GM10248 (cell line): Measurements from ENCODE around the gene ATXN7L2.

ENCODE experiments used
- CTCF ChIA-PET: fragments of 300-600 bp; sonication (Branson Sonifier 250); formaldehyde crosslinking; extraction: SDS; loops from one replicate; lab custom pipeline; 2021; ENCODE audit warnings: antibody characterized with exemption; lab: Yijun Ruan, JAX
- POLR2A ChIA-PET: fragments of 350-650 bp; sonication (Branson Sonifier 250); formaldehyde crosslinking; extraction: SDS; loops from one replicate; lab custom pipeline; 2020; ENCODE audit warnings: antibody characterized with exemption; lab: Yijun Ruan, JAX
- DNase-seq: peaks from one replicate; pipeline ENCODE4 v3.0.0; 2012; ENCODE audit errors: extremely low spot score
- TF ChIP-seq, protein P1 (sequence below): IDR thresholded peaks from 2 replicates; pipeline ENCODE4 v1.5.1; 2012; ENCODE audit warnings: mild to moderate bottlenecking, low read depth; ENCODE audit errors: extremely low read depth, missing control alignments, control extremely low read depth

Gene ATXN7L2

DNA sequence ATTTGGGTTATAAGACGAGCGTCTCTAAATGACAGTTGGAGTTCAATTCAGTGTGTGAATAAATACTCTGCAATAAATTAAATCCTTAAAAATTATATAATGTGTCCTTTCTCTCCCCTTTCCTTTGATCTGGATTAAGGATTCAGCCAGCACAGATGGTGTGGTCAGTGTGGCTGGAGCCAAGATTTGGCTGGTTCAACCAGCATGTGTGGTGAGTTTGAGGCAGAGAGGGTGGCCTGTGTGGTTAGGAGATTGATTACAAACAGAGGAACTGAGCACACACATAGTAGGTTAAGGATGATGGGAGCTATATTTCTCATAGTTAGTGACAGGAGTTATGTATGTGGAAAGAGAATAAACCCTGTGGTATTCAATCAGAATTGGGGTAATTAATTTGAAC, 40.0 kb downstream of the ATXN7L2 start:
- TF ChIP-seq, protein P1, sequence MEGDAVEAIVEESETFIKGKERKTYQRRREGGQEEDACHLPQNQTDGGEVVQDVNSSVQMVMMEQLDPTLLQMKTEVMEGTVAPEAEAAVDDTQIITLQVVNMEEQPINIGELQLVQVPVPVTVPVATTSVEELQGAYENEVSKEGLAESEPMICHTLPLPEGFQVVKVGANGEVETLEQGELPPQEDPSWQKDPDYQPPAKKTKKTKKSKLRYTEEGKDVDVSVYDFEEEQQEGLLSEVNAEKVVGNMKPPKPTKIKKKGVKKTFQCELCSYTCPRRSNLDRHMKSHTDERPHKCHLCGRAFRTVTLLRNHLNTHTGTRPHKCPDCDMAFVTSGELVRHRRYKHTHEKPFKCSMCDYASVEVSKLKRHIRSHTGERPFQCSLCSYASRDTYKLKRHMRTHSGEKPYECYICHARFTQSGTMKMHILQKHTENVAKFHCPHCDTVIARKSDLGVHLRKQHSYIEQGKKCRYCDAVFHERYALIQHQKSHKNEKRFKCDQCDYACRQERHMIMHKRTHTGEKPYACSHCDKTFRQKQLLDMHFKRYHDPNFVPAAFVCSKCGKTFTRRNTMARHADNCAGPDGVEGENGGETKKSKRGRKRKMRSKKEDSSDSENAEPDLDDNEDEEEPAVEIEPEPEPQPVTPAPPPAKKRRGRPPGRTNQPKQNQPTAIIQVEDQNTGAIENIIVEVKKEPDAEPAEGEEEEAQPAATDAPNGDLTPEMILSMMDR = no peak
- POLR2A ChIA-PET = no interaction called here
- no peak for DNase-seq
- CTCF ChIA-PET = interaction anchor here (1.0 to 26.3 kb wide), 3 partner anchors 9 to 115 kb away, joined by 3 to 1898 read pairs (median 38); partner anchors contain the start of genes AMIGO1, ATXN7L2 and CYB561D1

DNA sequence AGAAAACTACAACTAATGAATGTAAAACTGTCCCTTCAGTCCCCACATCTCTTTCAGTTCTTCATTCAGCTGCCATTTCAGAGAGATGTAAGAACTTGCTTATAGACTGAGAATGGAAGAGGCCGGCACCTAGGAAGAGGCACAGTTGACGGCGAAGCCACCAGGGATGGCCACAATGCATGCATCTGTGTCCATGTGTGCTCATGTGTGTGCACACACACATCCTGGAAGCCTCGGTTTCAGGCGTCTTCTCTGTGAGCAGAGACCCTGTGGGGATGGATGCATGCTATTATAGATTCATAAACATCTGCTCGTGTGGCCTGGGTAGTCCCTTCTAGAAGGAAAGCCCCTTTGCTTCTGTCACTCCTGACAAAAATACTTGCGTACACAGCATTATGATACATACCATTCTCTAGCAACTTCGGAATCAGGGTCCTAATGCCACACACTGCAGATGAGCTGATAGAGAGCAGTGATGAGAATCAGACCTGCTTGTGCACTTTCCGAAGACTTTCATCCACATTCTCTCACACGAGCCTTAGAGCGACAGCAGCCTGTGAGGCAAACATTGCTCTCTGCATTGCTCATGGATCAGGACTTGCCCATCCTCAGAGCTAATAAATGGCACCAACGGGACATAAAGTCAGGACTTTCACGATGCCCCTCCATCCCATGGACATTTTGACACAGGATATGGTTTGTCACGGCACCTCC, 43.5 kb downstream of the ATXN7L2 start:
- POLR2A ChIA-PET = interaction anchor here (0.6 kb wide), 1 partner anchor 58 kb away, joined by 5 read pairs; no protein-coding TSS in a partner anchor
- peak; percentile 60 for DNase-seq
- TF ChIP-seq, protein P1 = no peak
- CTCF ChIA-PET = interaction anchor here (0.8 to 26.3 kb wide), 6 partner anchors 8 to 249 kb away, joined by 3 to 1898 read pairs (median 54); partner anchors contain the start of genes AMIGO1, ATXN7L2, CYB561D1 and GPR61

DNA sequence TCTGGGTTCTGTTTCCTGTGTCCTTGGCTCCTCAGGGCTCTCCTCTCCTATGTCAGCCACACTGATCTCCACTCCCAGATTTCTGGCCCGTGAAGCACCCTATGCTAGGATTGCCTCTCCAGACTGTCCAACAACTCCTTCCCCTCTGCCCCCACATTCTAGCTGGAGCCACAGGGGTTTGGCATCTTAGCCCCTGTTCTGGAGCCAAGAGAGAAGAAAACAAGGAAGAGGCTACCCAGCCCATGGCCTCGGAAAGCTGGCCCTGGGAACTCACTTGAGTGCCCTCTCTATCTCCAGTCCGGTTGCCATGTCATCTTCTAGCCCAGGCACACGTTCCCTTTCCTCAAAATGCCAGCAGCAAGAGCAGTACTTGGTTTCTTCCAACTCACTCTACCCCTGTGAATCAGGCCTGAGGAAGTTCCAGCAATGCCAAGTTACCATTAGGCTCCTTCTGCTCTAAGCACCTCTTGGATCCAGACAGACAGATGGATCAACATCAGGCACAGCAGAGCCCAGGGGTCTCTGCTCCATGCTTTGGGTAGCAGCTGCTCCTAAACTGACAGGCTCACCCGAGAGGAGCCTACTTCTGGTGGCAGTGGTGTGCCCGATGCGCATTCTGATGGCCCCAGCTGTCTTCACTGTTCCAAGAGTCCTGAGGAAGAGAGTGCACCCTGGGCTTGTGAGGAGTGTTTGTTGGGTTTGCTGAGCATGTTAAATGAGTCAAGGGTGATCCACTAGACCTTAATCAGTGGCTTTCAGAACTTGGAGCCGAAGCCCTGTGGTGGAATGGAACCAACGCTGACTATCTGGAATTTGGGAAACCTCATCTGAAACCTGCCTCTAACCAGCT, 44.4 kb downstream of the ATXN7L2 start:
- TF ChIP-seq, protein P1 = no peak

DNA sequence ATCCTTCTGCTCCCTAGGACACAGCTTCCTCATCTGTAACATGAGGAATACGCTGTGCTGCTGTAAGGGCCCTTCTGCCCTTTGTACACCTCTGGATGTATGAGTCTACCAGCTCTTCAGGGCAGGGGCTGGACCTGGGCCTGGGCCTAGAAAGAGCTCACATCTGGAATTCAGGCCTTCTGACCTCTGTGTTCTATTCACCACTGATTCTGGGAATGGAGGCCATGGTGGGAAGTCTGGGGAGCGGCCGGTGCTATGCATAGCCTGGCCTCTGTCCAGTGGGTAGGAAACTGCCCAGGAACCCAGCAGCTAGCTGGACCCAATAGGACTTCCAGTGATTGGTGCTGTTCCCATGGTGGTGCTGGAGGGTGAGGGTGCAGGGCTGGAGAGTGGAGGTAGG, 45.0 kb downstream of the ATXN7L2 start:
- DNase-seq = no peak
- ChIA-PET CTCF (interaction anchor here (0.9 to 26.3 kb wide), 7 partner anchors 14 to 416 kb away, joined by 3 to 1898 read pairs (median 9); partner anchors contain the start of genes AMIGO1, ATXN7L2, CYB561D1 and GPR61), POLR2A (interaction anchor here (0.5 kb wide), 1 partner anchor 30 kb away, joined by 3 read pairs; no protein-coding TSS in a partner anchor)
- TF ChIP-seq, protein P1 = no peak

More for the DNA sequence above, 44.4 kb downstream of the ATXN7L2 start:
- CTCF ChIA-PET = interaction anchor here (0.9 to 26.3 kb wide), 8 partner anchors 8 to 415 kb away, joined by 3 to 1898 read pairs (median 6); partner anchors contain the start of genes AMIGO1, ATXN7L2, CYB561D1 and GPR61
- no peak for DNase-seq
- POLR2A ChIA-PET = interaction anchor here (0.5 kb wide), 1 partner anchor 29 kb away, joined by 3 read pairs; no protein-coding TSS in a partner anchor

DNA sequence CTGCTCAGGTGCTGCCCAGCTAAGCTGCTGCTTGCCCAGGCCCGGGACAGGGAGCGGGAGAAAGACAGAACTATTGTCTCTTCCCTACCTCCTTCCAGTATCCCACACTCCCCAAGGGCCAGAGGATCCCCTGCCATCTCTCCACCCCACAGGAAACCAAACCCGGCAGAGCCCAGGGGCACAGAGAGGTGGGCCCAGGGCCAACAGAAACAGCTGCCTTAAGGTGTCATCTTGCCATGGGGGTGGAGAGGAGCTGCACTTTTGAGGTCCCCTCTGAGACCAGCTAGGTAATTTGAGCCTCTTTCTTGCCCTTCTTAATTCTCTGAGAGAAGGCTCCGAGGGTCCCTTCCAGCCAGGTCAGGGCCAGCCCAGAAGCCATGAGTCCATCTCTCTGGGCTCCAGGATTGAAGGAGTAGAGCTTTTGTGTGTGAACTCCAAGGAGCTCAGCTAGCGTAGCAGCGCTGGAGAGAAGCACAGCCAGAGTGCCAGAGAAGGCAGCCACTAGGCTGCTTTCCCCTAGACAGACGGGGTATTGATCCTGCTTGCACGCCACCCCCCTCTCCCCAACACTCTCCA, 46.3 kb downstream of the ATXN7L2 start:
- CTCF ChIA-PET = interaction anchor here (0.8 to 26.3 kb wide), 9 partner anchors 12 to 331 kb away, joined by 3 to 1898 read pairs (median 9); partner anchors contain the start of genes AMIGO1, ATXN7L2, CYB561D1 and GPR61
- POLR2A ChIA-PET = no interaction called here
- DNase-seq = no peak
- TF ChIP-seq, protein P1 = no peak
